GM19043 (cell line): Measurements from ENCODE around the gene SERPING1.

Experiments used
- ATAC-seq: cut with Tn5 transposase; IDR thresholded peaks from one replicate; pipeline ENCODE4 v1.9.1; 2021; ENCODE audit warnings: low read depth; ENCODE audit not compliant: unreplicated experiment

Gene SERPING1

GRCh38 chr11:57596266-57596885 lies 1.1 kb upstream of the SERPING1 start:
- ATAC-seq, result no peak

- ATAC-seq, result no peak
Measured at GRCh38 chr11:57597916-57598830, 688 bp downstream of the SERPING1 start.

GRCh38 chr11:57598831-57599155 lies 1.3 kb downstream of the SERPING1 start:
- ATAC-seq, result no peak

GRCh38 chr11:57599381-57599780 lies 1.9 kb downstream of the SERPING1 start:
- ATAC-seq, result no peak

GRCh38 chr11:57601297-57601696 lies 3.8 kb downstream of the SERPING1 start:
- no peak for ATAC-seq

GRCh38 chr11:57604296-57605027 lies 7.0 kb downstream of the SERPING1 start:
- ATAC-seq, result no peak

- no peak for ATAC-seq
Measured at GRCh38 chr11:57605028-57605420, 7.5 kb downstream of the SERPING1 start.

- no peak for ATAC-seq
Measured at GRCh38 chr11:57610170-57610569, 12.7 kb downstream of the SERPING1 start.

- ATAC-seq, result no peak
Measured at GRCh38 chr11:57614234-57614772, 16.8 kb downstream of the SERPING1 start.

- ATAC-seq, result no peak
Measured at GRCh38 chr11:57615308-57615707, 17.8 kb downstream of the SERPING1 start.

- ATAC-seq, result no peak
Measured at GRCh38 chr11:57616595-57616994, 19.1 kb downstream of the SERPING1 start.

- no peak for ATAC-seq
Measured at GRCh38 chr11:57618438-57618837, 21.0 kb downstream of the SERPING1 start.

- ATAC-seq, result no peak
Measured at GRCh38 chr11:57619331-57619730, 21.8 kb downstream of the SERPING1 start.

GRCh38 chr11:57620467-57620866 lies 23.0 kb downstream of the SERPING1 start:
- ATAC-seq, result no peak

GRCh38 chr11:57622263-57622662 lies 24.8 kb downstream of the SERPING1 start:
- ATAC-seq, result no peak

GRCh38 chr11:57624864-57625263 lies 27.4 kb downstream of the SERPING1 start:
- no peak for ATAC-seq

- no peak for ATAC-seq
Measured at GRCh38 chr11:57626895-57627294, 29.4 kb downstream of the SERPING1 start.

- no peak for ATAC-seq
Measured at GRCh38 chr11:57630171-57630570, 32.7 kb downstream of the SERPING1 start.

GRCh38 chr11:57632116-57632515 lies 34.6 kb downstream of the SERPING1 start:
- ATAC-seq, result no peak

- no peak for ATAC-seq
Measured at GRCh38 chr11:57633394-57634070, 36.0 kb downstream of the SERPING1 start.

- no peak for ATAC-seq
Measured at GRCh38 chr11:57634311-57634710, 36.8 kb downstream of the SERPING1 start.
